Activated T-cell treated with anti-CD3 and anti-CD28 coated beads, Interleukin-2, amount 50 U/mL, for 24 hours (primary cell): ENCODE measurements around the gene JUN.
A peak's percentile ranks its signal among the peaks of the same experiment; 100 is the strongest.

Source experiments
- DNase-seq: peaks from one replicate; pipeline ENCODE4 v3.0.0-alpha.2; 2020
- H3K27ac Mint-ChIP-seq: 2 replicates; pipeline ENCODE4 v1.8.0; 2020; ENCODE audit warnings: mild to moderate bottlenecking, mixed read lengths
- H3K27me3 Mint-ChIP-seq: 2 replicates; pipeline ENCODE4 v1.8.0; 2020; ENCODE audit warnings: mixed read lengths
- H3K36me3 Mint-ChIP-seq: 2 replicates; pipeline ENCODE4 v1.8.0; 2020; ENCODE audit warnings: low read depth, mixed read lengths
- H3K4me1 Mint-ChIP-seq: 2 replicates; pipeline ENCODE4 v1.8.0; 2020; ENCODE audit warnings: low read depth, mixed read lengths
- H3K4me3 Mint-ChIP-seq: 2 replicates; pipeline ENCODE4 v1.8.0; 2020; ENCODE audit warnings: mild to moderate bottlenecking, moderate library complexity, mixed read lengths
- H3K9me3 Mint-ChIP-seq: 2 replicates; pipeline ENCODE4 v1.8.0; 2020; ENCODE audit warnings: mixed read lengths

Gene JUN

GRCh38 chr1:58782178-58783089, 1.4 kb downstream of the JUN start:
- peak overlapping the region; percentile 88 for H3K4me3 Mint-ChIP-seq
- H3K9me3 Mint-ChIP-seq, result no peaks in the 10 kb centered on the region
- peak overlapping the region; percentile 99 for H3K27ac Mint-ChIP-seq
- peaks cover 25% of the 10 kb centered on the region for H3K4me1 Mint-ChIP-seq
- peak; percentile 78 for DNase-seq
- no peaks in the 10 kb centered on the region for H3K27me3 Mint-ChIP-seq
- H3K36me3 Mint-ChIP-seq, result peaks cover 31% of the 10 kb centered on the region

DNA sequence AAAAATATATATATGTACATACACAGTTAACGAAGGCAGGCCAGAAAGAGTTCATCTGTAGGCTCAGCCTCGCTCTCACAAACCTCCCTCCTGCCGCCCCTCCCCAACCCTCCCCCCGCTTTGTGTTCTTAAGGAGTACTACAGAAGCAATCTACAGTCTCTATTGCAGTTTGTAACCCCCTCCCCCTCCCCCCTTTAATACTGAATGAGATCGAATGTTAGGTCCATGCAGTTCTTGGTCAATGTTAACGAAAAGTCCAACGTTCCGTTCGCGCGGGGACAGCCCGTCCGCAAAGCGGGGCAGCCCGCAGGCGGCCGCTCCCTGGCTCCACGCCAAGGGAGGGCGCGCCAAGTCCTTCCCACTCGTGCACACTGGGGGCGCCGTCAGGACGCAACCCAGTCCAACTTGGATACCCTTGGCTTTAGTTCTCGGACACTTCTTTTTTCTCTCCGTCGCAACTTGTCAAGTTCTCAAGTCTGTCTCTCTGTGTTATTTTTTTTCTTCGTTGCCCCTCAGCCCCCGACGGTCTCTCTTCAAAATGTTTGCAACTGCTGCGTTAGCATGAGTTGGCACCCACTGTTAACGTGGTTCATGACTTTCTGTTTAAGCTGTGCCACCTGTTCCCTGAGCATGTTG, 2.2 kb downstream of the JUN start:
- H3K36me3 Mint-ChIP-seq, result peaks cover 31% of the 10 kb centered on the region
- no peaks in the 10 kb centered on the region for H3K9me3 Mint-ChIP-seq
- H3K27me3 Mint-ChIP-seq, result no peaks in the 10 kb centered on the region
- peaks cover 25% of the 10 kb centered on the region for H3K4me1 Mint-ChIP-seq
- H3K4me3 Mint-ChIP-seq, result peak overlapping the region; percentile 88
- H3K27ac Mint-ChIP-seq, result peak overlapping the region; percentile 75
- peak; percentile 64 for DNase-seq

DNA sequence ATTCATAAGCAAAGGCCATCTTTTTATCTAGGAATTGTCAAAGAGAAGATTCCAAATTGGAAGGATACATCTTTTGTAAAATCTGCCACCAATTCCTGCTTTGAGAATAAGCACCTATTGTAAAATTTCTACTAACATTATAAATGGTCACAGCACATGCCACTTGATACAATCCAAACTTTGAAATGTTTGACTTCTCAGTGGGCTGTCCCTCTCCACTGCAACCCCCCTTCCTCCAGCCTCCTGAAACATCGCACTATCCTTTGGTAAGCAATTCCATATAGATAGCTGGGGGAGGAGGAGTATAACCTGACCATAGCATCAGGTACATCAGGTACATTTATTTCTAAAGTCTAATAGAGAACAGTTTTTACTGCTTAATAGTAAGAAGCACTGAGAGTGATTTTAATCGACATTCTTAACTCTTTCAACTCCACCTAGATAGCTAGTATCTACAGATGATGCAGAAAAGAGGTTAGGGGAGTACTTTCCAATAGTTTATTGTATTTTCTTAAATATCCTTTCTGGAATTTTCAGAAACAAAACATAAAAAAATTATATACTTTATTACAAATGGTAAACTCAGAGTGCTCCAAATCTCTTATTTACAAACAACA, 2.9 kb downstream of the JUN start:
- DNase-seq, result no peak

DNA sequence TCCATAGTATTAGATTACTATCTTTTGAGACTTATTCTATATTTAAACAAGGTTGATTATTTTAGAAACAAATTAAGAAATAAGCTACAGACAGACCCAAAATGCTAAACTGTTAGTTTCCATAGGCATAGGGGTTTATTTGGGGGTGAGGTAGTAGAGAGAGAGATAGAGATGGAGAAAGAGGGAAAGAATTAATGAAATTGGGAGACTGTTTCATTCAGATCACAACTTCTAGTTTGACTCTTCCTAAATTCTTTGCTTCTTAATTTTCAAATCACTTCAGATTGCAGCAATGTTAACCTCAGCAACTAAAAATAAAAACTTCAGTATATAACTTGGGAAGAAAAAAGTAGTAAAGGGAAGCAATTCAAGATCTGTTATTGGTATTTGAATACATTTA, 3.4 kb downstream of the JUN start:
- no peak for DNase-seq
- peaks cover 31% of the 10 kb centered on the region for H3K36me3 Mint-ChIP-seq
- H3K4me1 Mint-ChIP-seq, result peaks cover 22% of the 10 kb centered on the region
- no peaks in the 10 kb centered on the region for H3K9me3 Mint-ChIP-seq
- H3K27me3 Mint-ChIP-seq, result no peaks in the 10 kb centered on the region
- H3K4me3 Mint-ChIP-seq, result peak overlapping the region; percentile 88
- no peak overlapping the region for H3K27ac Mint-ChIP-seq

More for the DNA sequence above, 2.9 kb downstream of the JUN start:
- H3K36me3 Mint-ChIP-seq, result peaks cover 31% of the 10 kb centered on the region
- peaks cover 25% of the 10 kb centered on the region for H3K4me1 Mint-ChIP-seq
- no peak overlapping the region for H3K27ac Mint-ChIP-seq
- H3K9me3 Mint-ChIP-seq, result no peaks in the 10 kb centered on the region
- no peaks in the 10 kb centered on the region for H3K27me3 Mint-ChIP-seq
- H3K4me3 Mint-ChIP-seq, result peak overlapping the region; percentile 88

- no peak for DNase-seq
- no peak overlapping the region for H3K4me3 Mint-ChIP-seq
- no peaks in the 10 kb centered on the region for H3K9me3 Mint-ChIP-seq
- peaks cover 30% of the 10 kb centered on the region for H3K36me3 Mint-ChIP-seq
- H3K27ac Mint-ChIP-seq, result no peak overlapping the region
- no peaks in the 10 kb centered on the region for H3K27me3 Mint-ChIP-seq
- peaks cover 22% of the 10 kb centered on the region for H3K4me1 Mint-ChIP-seq
These were observed 4.0 kb downstream of the JUN start for GRCh38 chr1:58779801-58780382.

- DNase-seq, result no peak
- H3K4me3 Mint-ChIP-seq, result no peak overlapping the region
- H3K27ac Mint-ChIP-seq, result no peak overlapping the region
- no peaks in the 10 kb centered on the region for H3K9me3 Mint-ChIP-seq
- H3K36me3 Mint-ChIP-seq, result peaks cover 25% of the 10 kb centered on the region
- no peaks in the 10 kb centered on the region for H3K27me3 Mint-ChIP-seq
- H3K4me1 Mint-ChIP-seq, result peaks cover 22% of the 10 kb centered on the region
These were observed 4.6 kb downstream of the JUN start for GRCh38 chr1:58779059-58779754.

DNA sequence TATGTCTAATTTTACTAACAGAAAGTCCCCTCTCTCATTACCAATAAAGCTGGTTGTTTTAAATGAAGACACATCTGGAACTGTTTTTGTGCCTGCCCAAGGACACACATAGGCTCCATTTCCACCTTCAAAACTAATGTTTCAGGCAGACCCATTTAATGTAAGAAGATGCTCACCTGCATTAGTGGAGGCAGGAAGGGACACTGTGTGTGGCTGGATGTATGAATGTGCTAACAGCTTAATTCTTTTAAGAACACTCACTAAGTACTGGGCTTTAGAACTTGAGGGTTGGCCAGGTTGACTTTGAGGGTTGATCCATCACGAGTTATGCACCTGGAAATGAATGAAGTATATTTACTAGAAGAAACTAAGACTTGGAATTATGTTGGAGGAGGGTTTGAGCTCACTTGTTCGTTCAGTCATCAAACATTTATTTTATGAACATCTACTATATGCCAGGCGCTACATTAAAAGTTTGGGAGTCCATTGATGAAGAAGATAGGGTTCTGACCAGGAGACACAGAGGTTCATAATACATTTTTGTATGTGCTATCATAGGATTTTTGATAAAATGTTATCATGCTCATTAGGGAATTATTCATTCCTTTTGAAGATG, 5.4 kb downstream of the JUN start:
- H3K36me3 Mint-ChIP-seq, result peaks cover 20% of the 10 kb centered on the region

DNA sequence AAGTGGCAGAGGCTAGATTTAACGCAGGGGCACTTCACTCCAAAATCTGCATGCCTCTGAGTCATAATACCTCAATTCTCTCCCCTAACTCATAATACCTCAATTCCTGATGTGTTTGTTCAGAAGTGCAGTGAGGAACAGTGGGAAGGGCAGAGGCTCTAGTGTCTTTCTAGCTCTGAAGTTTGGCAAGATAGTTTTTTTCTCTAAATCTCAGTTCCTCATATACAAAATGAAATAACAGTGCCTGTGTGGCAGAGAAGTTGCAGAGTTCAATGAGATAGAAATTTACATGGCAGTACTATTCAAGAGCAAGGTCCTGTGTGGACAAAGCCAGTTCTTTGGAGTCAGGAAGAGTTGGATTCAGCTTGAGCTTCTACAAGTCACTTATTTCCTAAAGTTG, 9.8 kb downstream of the JUN start:
- no peak overlapping the region for H3K27ac Mint-ChIP-seq
- no peak for DNase-seq
- no peaks in the 10 kb centered on the region for H3K27me3 Mint-ChIP-seq
- H3K9me3 Mint-ChIP-seq, result no peaks in the 10 kb centered on the region
- H3K4me3 Mint-ChIP-seq, result no peak overlapping the region
- peaks cover 11% of the 10 kb centered on the region for H3K4me1 Mint-ChIP-seq
- H3K36me3 Mint-ChIP-seq, result no peaks in the 10 kb centered on the region

More for the DNA sequence above, 5.4 kb downstream of the JUN start:
- Mint-ChIP-seq H3K4me3 (no peak overlapping the region), H3K9me3 (no peaks in the 10 kb centered on the region), H3K27ac (no peak overlapping the region), H3K27me3 (no peaks in the 10 kb centered on the region), H3K4me1 (peaks cover 26% of the 10 kb centered on the region)
- DNase-seq, result no peak

- peak; percentile 34 for DNase-seq
- H3K4me1 Mint-ChIP-seq, result peaks cover 11% of the 10 kb centered on the region
- H3K27me3 Mint-ChIP-seq, result no peaks in the 10 kb centered on the region
- H3K27ac Mint-ChIP-seq, result no peak overlapping the region
- no peak overlapping the region for H3K4me3 Mint-ChIP-seq
- H3K9me3 Mint-ChIP-seq, result no peaks in the 10 kb centered on the region
- H3K36me3 Mint-ChIP-seq, result no peaks in the 10 kb centered on the region
These were observed 10.4 kb downstream of the JUN start for GRCh38 chr1:58773406-58773840.

GRCh38 chr1:58769809-58770320, 14.0 kb downstream of the JUN start:
- no peak overlapping the region for H3K27ac Mint-ChIP-seq
- H3K9me3 Mint-ChIP-seq, result no peaks in the 10 kb centered on the region
- no peak overlapping the region for H3K4me3 Mint-ChIP-seq
- H3K36me3 Mint-ChIP-seq, result no peaks in the 10 kb centered on the region
- H3K27me3 Mint-ChIP-seq, result no peaks in the 10 kb centered on the region
- peaks cover 11% of the 10 kb centered on the region for H3K4me1 Mint-ChIP-seq
- no peak for DNase-seq

GRCh38 chr1:58768971-58769808, 14.7 kb downstream of the JUN start:
- Mint-ChIP-seq H3K27me3 (no peaks in the 10 kb centered on the region), H3K9me3 (no peaks in the 10 kb centered on the region), H3K27ac (no peak overlapping the region), H3K4me1 (peaks cover 11% of the 10 kb centered on the region), H3K36me3 (no peaks in the 10 kb centered on the region), H3K4me3 (no peak overlapping the region)
- DNase-seq, result peak; percentile 58

DNA sequence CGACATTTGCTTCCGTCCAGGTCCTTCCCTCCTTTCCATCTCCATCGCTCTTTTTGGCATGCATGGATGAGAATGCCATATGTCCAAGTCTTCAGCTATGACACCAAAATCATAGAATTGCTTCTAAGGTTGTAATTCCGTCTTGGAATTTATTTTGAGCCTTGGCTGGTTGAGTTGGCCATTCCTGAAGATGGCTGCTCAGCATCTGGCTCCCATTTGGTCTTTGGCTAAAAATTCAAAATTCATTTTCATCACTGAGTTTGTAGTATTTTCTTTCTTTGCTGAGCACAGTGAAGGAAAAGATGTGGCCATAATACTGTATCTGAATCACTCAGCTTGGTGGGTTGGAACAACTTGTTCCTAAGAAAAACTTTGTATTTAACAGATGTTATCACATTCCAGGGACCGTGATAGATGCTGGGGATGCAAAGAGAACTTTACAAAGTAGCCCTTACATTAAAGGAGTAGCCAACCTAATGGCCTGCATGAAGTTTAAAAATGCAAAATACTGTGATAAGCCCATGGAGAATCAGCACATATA, 15.6 kb downstream of the JUN start:
- Mint-ChIP-seq H3K4me3 (no peak overlapping the region), H3K27me3 (no peaks in the 10 kb centered on the region), H3K36me3 (no peaks in the 10 kb centered on the region), H3K4me1 (peaks cover 4% of the 10 kb centered on the region), H3K9me3 (no peaks in the 10 kb centered on the region), H3K27ac (no peak overlapping the region)
- DNase-seq, result no peak

- no peaks in the 10 kb centered on the region for H3K27me3 Mint-ChIP-seq
- H3K27ac Mint-ChIP-seq, result no peak overlapping the region
- no peak for DNase-seq
- no peaks in the 10 kb centered on the region for H3K36me3 Mint-ChIP-seq
- H3K9me3 Mint-ChIP-seq, result no peaks in the 10 kb centered on the region
- no peak overlapping the region for H3K4me3 Mint-ChIP-seq
- H3K4me1 Mint-ChIP-seq, result no peaks in the 10 kb centered on the region
These were observed 16.7 kb downstream of the JUN start for GRCh38 chr1:58767143-58767542.
